Suprapubic skin (tissue), 4 donors: ENCODE measurements around the gene MXRA5.

Source experiments
- CTCF ChIP-seq, 2 donors: fragments of 200-600 bp in 1 of 2; fragments of 450-650 bp in 1 of 2; sonication (generic) in 1 of 2; IDR thresholded peaks; one replicate each; pipeline ENCODE4 v1.5.1; 2016 to 2019; ENCODE audit warnings: antibody characterized with exemption in 2 of 2, mild to moderate bottlenecking in 1 of 2, moderate library complexity in 1 of 2
- EP300 ChIP-seq: sonication (generic); formaldehyde crosslinking; IDR thresholded peaks from one replicate; pipeline ENCODE4 v1.6.1; 2017; ENCODE audit warnings: antibody characterized with exemption
- POLR2A ChIP-seq, 2 donors: fragments of 450-650 bp; IDR thresholded peaks; one replicate each; pipeline ENCODE4 v1.6.1; 2017; ENCODE audit warnings: antibody characterized with exemption in 2 of 2, mild to moderate bottlenecking in 2 of 2, moderate library complexity in 2 of 2
- POLR2AphosphoS5 ChIP-seq, 3 donors: sonication (generic); formaldehyde crosslinking; IDR thresholded peaks; one replicate each; pipeline ENCODE4 v1.6.1; 2017; ENCODE audit warnings: antibody characterized with exemption in 3 of 3

DNA sequence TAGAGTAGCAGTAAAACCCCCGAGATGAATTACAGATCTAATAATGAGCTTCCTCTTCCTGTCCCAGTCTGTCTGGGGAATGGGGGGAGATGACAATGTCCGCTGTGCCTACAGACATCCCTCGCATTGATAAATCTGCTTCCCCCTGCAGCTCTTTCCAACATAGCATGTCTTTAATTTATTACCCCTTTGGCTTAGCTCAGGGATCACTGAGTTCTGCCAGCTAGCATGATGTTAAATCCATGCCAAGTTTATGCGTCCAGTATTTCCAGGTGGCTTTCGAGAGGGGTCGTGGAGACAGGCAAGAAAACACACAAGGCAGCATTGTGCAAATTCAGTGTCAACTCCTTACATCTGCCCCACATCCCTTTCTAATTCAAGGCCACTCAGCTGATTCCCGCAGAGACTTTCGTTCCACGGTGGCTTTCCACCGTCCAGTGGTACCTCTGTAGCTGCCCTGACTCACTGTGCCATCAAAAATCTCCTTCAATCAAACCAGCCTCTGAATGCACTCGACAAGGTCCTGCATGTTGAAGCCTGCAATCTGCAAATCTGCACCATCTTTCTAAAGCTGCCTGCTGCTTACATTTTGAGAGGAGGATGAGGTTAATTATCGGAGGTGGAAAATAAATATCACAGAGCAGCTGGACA is 75.1 kb downstream of the MXRA5 start:
- TF ChIP-seq POLR2A (IDR thresholded peaks at IDR 0.05) (no peak), CTCF (IDR thresholded peaks at IDR 0.05) (no peak), POLR2AphosphoS5 (IDR thresholded peaks at IDR 0.05) (no peak), EP300 (no peak)
